ENCODE measurements around the gene DUSP10. TPM values are rescaled to one million over a fixed set of nuclear protein-coding genes. Genes with fewer than 3 reads are reported as not detected.

The DUSP10 gene
- total RNA-seq, 1 experiment from 2014 or later: 2.0 TPM

- Mint-ChIP-seq H3K36me3 (ENCODE audit: insufficient read depth, unreplicated experiment) (no peaks in the 10 kb centered on the region), H3K4me3 (ENCODE audit: unreplicated experiment) (no peak overlapping the region), H3K27me3 (ENCODE audit: insufficient read depth, unreplicated experiment) (peaks cover 11% of the 10 kb centered on the region), H3K4me1 (ENCODE audit: low read depth, unreplicated experiment) (no peaks in the 10 kb centered on the region), H3K27ac (ENCODE audit: unreplicated experiment) (no peak overlapping the region), H3K9me3 (ENCODE audit: unreplicated experiment) (no peaks in the 10 kb centered on the region)
- no peaks in the 10 kb centered on the region for H3K36me3 ChIP-seq (ENCODE audit: control insufficient read depth, insufficient read depth, low read length)
- intact Hi-C loops (cut with micrococcal nuclease; ENCODE audit: unreplicated experiment): no loop called here
- H3K9me3 ChIP-seq: no peaks in the 10 kb centered on the region
- H3K4me3 ChIP-seq (ENCODE audit: low read depth, low read length): no peak overlapping the region
- no peak for TF ChIP-seq CTCF (IDR thresholded peaks at IDR 0.05; ENCODE audit: insufficient read depth in 1 of 2, low read depth in 1 of 2, low read length in 1 of 2, severe bottlenecking in 1 of 2, unreplicated experiment in 1 of 2)
- POLR2A ChIA-PET: no interaction called here
- peak in 1 of 2 experiments; percentile 14 for DNase-seq
- no TSS peak for BruUV-seq (replicated peaks)
- H3K4me1 ChIP-seq: 0 out of 2 replicates have a peak, but pooled peaks cover 8% of the 10 kb centered on the region
- H3K27me3 ChIP-seq (replicated peaks; ENCODE audit: control insufficient read depth, insufficient read depth, low read length): no peaks in the 10 kb centered on the region
- CTCF ChIA-PET: interaction anchor here (0.7 kb wide), 1 partner anchor 32 kb away, joined by 4 read pairs; the partner anchor contains the start of gene DUSP10
Measured at GRCh38 chr1:221774054-221774842, 32.4 kb upstream of the DUSP10 start.

- peaks cover 14% of the 10 kb centered on the region for H3K27me3 Mint-ChIP-seq (ENCODE audit: insufficient read depth, unreplicated experiment)
- no peaks in the 10 kb centered on the region for H3K36me3 Mint-ChIP-seq (ENCODE audit: insufficient read depth, unreplicated experiment)
- Histone ChIP-seq H3K27me3 (replicated peaks; ENCODE audit: control insufficient read depth, insufficient read depth, low read length) (no peaks in the 10 kb centered on the region), H3K9me3 (no peaks in the 10 kb centered on the region), H3K4me1 (0 out of 2 replicates have a peak, but pooled peaks cover 8% of the 10 kb centered on the region), H3K36me3 (ENCODE audit: control insufficient read depth, insufficient read depth, low read length) (no peaks in the 10 kb centered on the region), H3K4me3 (ENCODE audit: low read depth, low read length) (no peak overlapping the region)
- CTCF ChIA-PET: no interaction called here
- no peak overlapping the region for H3K27ac Mint-ChIP-seq (ENCODE audit: unreplicated experiment)
- DNase-seq: no peak
- TF ChIP-seq CTCF (IDR thresholded peaks at IDR 0.05; ENCODE audit: insufficient read depth in 1 of 2, low read depth in 1 of 2, low read length in 1 of 2, severe bottlenecking in 1 of 2, unreplicated experiment in 1 of 2): no peak
- no peak overlapping the region for H3K4me3 Mint-ChIP-seq (ENCODE audit: unreplicated experiment)
- POLR2A ChIA-PET: no interaction called here
- no TSS peak for BruUV-seq (replicated peaks)
- intact Hi-C loops (cut with micrococcal nuclease; ENCODE audit: unreplicated experiment): no loop called here
- no peaks in the 10 kb centered on the region for H3K9me3 Mint-ChIP-seq (ENCODE audit: unreplicated experiment)
- no peaks in the 10 kb centered on the region for H3K4me1 Mint-ChIP-seq (ENCODE audit: low read depth, unreplicated experiment)
Measured at GRCh38 chr1:221773383-221773782, 31.5 kb upstream of the DUSP10 start.

GRCh38 chr1:221772117-221772516 is 30.2 kb upstream of the DUSP10 start:
- no peak for TF ChIP-seq CTCF (IDR thresholded peaks at IDR 0.05; ENCODE audit: insufficient read depth in 1 of 2, low read depth in 1 of 2, low read length in 1 of 2, severe bottlenecking in 1 of 2, unreplicated experiment in 1 of 2)
- H3K36me3 Mint-ChIP-seq (ENCODE audit: insufficient read depth, unreplicated experiment): no peaks in the 10 kb centered on the region
- H3K4me1 Mint-ChIP-seq (ENCODE audit: low read depth, unreplicated experiment): no peaks in the 10 kb centered on the region
- no peaks in the 10 kb centered on the region for H3K9me3 ChIP-seq
- H3K9me3 Mint-ChIP-seq (ENCODE audit: unreplicated experiment): no peaks in the 10 kb centered on the region
- intact Hi-C loops (cut with micrococcal nuclease; ENCODE audit: unreplicated experiment): no loop called here
- no peak overlapping the region for H3K4me3 ChIP-seq (ENCODE audit: low read depth, low read length)
- BruUV-seq (replicated peaks): no TSS peak
- peaks cover 11% of the 10 kb centered on the region for H3K27me3 Mint-ChIP-seq (ENCODE audit: insufficient read depth, unreplicated experiment)
- no peak overlapping the region for H3K4me3 Mint-ChIP-seq (ENCODE audit: unreplicated experiment)
- ChIA-PET POLR2A (no interaction called here), CTCF (no interaction called here)
- no peaks in the 10 kb centered on the region for H3K27me3 ChIP-seq (replicated peaks; ENCODE audit: control insufficient read depth, insufficient read depth, low read length)
- no peak overlapping the region for H3K27ac Mint-ChIP-seq (ENCODE audit: unreplicated experiment)
- H3K36me3 ChIP-seq (ENCODE audit: control insufficient read depth, insufficient read depth, low read length): no peaks in the 10 kb centered on the region
- no peak for DNase-seq
- H3K4me1 ChIP-seq: 0 out of 2 replicates have a peak, but pooled peaks cover 8% of the 10 kb centered on the region

Measured in Caco-2 (cell line).